WI38 (cell line): ENCODE results near the gene USH1C.

Source experiments
- H3K4me3 ChIP-seq: 2 replicates; pipeline ENCODE4 v1.5.1; 2011; ENCODE audit warnings: low read depth, mild to moderate bottlenecking, control low read depth, low read length
- CTCF ChIP-seq: IDR thresholded peaks from 2 replicates; pipeline ENCODE4 v1.5.1; 2012; ENCODE audit warnings: low read depth, mild to moderate bottlenecking, control low read depth, low read length

Gene USH1C

GRCh38 chr11:17543574-17544180 lies 539 bp downstream of the USH1C start:
- no peak overlapping the region for H3K4me3 ChIP-seq
- TF ChIP-seq CTCF = no peak

GRCh38 chr11:17543041-17543440 lies 1.2 kb downstream of the USH1C start:
- H3K4me3 ChIP-seq = no peak overlapping the region

DNA sequence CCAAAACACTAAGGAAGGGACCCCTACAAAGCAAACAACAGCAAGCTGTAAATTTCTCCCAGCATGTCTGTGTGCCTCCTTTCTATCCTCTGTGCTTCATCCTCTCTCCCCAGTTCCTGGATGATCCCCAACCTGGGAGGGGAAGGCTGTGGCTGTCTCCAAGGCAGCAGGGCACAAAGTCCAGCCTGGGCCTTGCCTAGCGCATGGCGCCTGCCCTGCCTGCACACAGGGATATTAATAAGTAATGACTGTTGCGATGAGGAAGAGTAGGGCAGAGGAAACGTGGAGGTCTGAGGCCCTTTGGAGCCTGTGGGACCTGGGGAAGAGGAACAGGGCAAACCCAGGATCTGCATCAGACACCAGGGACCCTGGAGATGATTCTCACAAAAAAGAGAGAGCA lies 2.0 kb downstream of the USH1C start:
- no peak for TF ChIP-seq CTCF
- H3K4me3 ChIP-seq = no peak overlapping the region

More at GRCh38 chr11:17543041-17543440, 1.2 kb downstream of the USH1C start:
- no peak for TF ChIP-seq CTCF

DNA sequence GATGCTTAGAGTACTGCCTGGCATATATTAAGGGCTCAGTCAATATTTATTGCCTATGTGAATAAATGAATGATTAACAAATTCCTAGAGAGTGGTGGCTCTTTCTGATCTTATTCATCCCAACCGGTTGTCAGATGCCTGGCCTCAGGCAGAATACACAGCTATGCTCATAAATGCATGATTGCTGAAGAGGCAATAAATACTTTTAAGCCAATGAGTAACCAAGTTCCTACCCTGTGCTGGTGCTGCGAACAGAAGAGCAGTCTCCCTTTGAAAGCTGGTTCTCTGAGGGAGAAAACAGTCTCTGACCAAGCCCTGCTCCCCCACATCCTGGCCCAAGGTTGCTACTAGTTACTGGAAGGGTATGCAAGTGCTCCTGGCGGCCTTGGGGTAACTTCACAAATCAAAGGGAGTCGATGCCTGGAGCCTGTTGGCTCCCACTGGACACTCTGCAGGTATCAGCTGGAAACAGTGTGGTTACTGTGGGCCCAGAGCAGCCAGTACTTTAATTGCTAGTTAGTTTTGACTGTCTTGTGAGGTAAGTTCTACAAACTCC lies 2.8 kb downstream of the USH1C start:
- no peak for TF ChIP-seq CTCF
- no peak overlapping the region for H3K4me3 ChIP-seq

DNA sequence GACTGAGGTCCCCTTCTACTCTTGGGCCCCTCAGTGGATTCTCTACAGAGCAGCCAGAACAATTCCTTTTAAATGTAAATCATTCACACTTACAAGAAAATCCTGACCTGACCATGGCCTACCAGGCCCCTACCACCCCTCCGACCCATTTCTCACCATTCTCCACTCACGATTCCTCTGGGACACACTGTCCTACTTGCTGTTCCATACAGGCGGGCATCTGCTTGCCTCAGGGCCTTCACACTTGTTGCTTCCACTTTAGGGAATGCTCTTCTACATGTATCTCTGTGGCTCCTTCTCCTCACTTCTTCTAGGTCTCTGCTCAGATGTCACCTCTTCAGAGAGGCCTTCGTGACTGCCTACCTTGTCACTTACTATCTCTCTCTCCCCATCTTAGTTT lies 3.4 kb downstream of the USH1C start:
- no peak for TF ChIP-seq CTCF
- no peak overlapping the region for H3K4me3 ChIP-seq

DNA sequence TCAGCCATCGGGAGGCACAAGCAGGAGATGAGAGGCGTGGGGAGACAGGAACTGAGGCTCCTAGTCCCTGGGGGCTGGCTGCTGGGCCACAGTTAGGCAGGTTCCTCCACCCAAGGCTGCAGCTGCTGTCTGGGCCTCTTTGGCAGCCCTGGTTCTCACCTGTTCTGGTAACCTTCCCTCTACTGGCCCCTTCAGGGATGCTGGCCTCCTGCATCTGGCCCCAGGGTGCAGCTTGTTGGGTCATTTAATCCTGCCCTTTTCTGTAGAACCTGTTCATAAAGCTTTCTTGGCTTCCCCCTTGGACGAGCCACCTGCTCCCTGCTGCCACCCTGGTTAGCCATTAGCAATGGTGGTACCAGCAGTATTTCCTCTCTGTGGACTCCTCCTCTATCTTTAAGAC lies 5.5 kb downstream of the USH1C start:
- no peak for TF ChIP-seq CTCF
- H3K4me3 ChIP-seq = no peak overlapping the region

DNA sequence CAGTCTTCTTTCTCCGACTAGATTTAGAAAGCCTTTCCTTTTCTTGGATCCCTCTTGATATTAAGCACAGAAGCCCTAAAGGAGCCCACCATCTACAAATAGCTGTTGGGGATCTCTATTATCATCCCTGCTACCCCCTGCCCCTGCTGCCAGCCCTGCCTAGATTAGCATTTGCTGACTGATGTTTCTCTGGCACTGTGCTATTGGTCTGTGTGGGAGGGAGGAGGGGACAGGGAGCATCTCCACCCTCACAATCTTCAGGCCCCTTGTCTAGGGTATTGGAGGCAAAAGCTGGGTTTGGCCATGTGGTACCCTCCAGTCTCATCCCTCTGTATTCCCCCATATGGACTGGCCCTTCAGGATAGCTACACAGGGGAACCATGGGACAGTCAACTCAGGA lies 6.2 kb downstream of the USH1C start:
- no peak for TF ChIP-seq CTCF
- H3K4me3 ChIP-seq = no peak overlapping the region
